ENCODE data around the gene CLEC6A.

- TF ChIP-seq CTCF (IDR thresholded peaks at IDR 0.05) (no peak), POLR2A (IDR thresholded peaks at IDR 0.05) (no peak), POLR2AphosphoS5 (IDR thresholded peaks at IDR 0.05) (no peak)
These were observed 43.9 kb downstream of the CLEC6A start for GRCh38 chr12:8499616-8500015.
